OCI-LY7 (cell line): ENCODE data around the gene GLIPR2. TPM values are rescaled to one million over a fixed set of nuclear protein-coding genes. Genes with fewer than 3 reads are reported as not detected.

Experiments used
- BruUV-seq: library from RNA; stranded (reverse); fragments of 400-500 nt; replicated peaks from 2 replicates; lab custom pipeline; 2021; lab: Mats Ljungman, UMichigan
- CTCF ChIA-PET: fragments of 300-600 bp; sonication (Branson Sonifier 250); formaldehyde crosslinking; loops from one replicate; lab custom pipeline; 2022; ENCODE audit warnings: antibody characterized with exemption; ENCODE audit not compliant: unreplicated experiment; lab: Charles Lee
- POLR2A ChIA-PET: fragments of 300-600 bp; sonication (Branson Sonifier 250); formaldehyde crosslinking; loops from one replicate; lab custom pipeline; 2022; ENCODE audit warnings: antibody characterized with exemption; lab: Charles Lee
- DNase-seq: peaks from one replicate; pipeline ENCODE4 v3.0.0-alpha.2; 2015; ENCODE audit warnings: low spot score
- H2AFZ ChIP-seq: fragments of 200-600 bp; sonication (generic), shearing (Covaris generic); 2 replicates; pipeline ENCODE4 v1.6.1; 2014; ENCODE audit warnings: mild to moderate bottlenecking, antibody characterized with exemption, low read length, moderate library complexity
- H3K27ac ChIP-seq: fragments of 200-600 bp; sonication (generic); 2 replicates; pipeline ENCODE4 v1.5.1; 2014; ENCODE audit warnings: mixed run types, low read depth, mild to moderate bottlenecking, moderate library complexity, low read length, inconsistent platforms; ENCODE audit not compliant: poor library complexity, severe bottlenecking
- H3K36me3 ChIP-seq: fragments of 200-600 bp; sonication (generic); 2 replicates; pipeline ENCODE4 v1.6.1; 2014; ENCODE audit warnings: mild to moderate bottlenecking, antibody characterized with exemption, low read length, moderate library complexity, mixed read lengths; ENCODE audit not compliant: insufficient read depth
- H3K4me1 ChIP-seq: fragments of 200-600 bp; sonication (generic); 2 replicates; pipeline ENCODE4 v1.5.1; 2014; ENCODE audit warnings: mild to moderate bottlenecking, low read length; ENCODE audit not compliant: insufficient read depth, poor library complexity, severe bottlenecking
- H3K4me2 ChIP-seq: fragments of 200-600 bp; sonication (generic); 2 replicates; pipeline ENCODE4 v1.6.1; 2014; ENCODE audit warnings: mild to moderate bottlenecking, low read length
- H3K4me3 ChIP-seq: fragments of 200-600 bp; sonication (generic); 2 replicates; pipeline ENCODE4 v1.5.1; 2014; ENCODE audit warnings: mild to moderate bottlenecking, low read depth, low read length; ENCODE audit not compliant: poor library complexity, severe bottlenecking
- H3K79me2 ChIP-seq: fragments of 200-600 bp; sonication (generic); 2 replicates; pipeline ENCODE4 v1.6.1; 2016; ENCODE audit warnings: low read depth, mild to moderate bottlenecking, low read length, moderate library complexity, mixed read lengths; ENCODE audit not compliant: insufficient read depth
- H3K9me2 ChIP-seq: fragments of 200-600 bp; sonication (generic); 2 replicates; pipeline ENCODE4 v1.6.1; 2016; ENCODE audit warnings: mild to moderate bottlenecking, low read length, mixed read lengths; ENCODE audit not compliant: insufficient read depth
- H3K9me3 ChIP-seq: fragments of 200-600 bp; sonication (generic); 2 replicates; pipeline ENCODE4 v1.6.1; 2014; ENCODE audit warnings: mild to moderate bottlenecking, mixed run types, low read length, mixed read lengths
- H4K20me1 ChIP-seq: fragments of 200-600 bp; sonication (generic); 2 replicates; pipeline ENCODE4 v1.6.1; 2014; ENCODE audit warnings: mild to moderate bottlenecking, antibody characterized with exemption, low read length, moderate library complexity, mixed read lengths; ENCODE audit not compliant: insufficient read depth
- EZH2phosphoT487 ChIP-seq: fragments of 200-600 bp; sonication (generic); IDR thresholded peaks from 2 replicates; pipeline ENCODE4 v1.6.1; 2018; ENCODE audit warnings: low read depth, borderline replicate concordance, mild to moderate bottlenecking, mixed run types, antibody characterized with exemption, low read length, moderate library complexity, mixed read lengths
- intact Hi-C: fragments of 100-400 bp; cut with micrococcal nuclease; formaldehyde crosslinking; loops from one replicate; pipeline ENCODE4 v1.10.0; 2022; ENCODE audit not compliant: unreplicated experiment
- total RNA-seq, 2 experiments: library from RNA; depleted of rRNA in 1 of 2; stranded (reverse); fragments of >200 nt in 1 of 2; shearing (Covaris generic) in 1 of 2; gene quantifications; 2 replicates each; pipeline ENCODE4 v1.2.3, GENCODE V29; 2014 to 2022
- TF ChIP-seq, protein P1 (sequence below): fragments of 200-600 bp; sonication (generic); conservative IDR thresholded peaks from 2 replicates; pipeline ENCODE4 v1.5.1; 2014; ENCODE audit warnings: mild to moderate bottlenecking, antibody characterized with exemption, low read length, moderate library complexity, mixed read lengths

The GLIPR2 gene
- total RNA-seq, 2 experiments from 2014 or later: not detected

- intact Hi-C loops: loop anchor here (10.0 kb wide), 1 partner anchor 134 kb away; the partner anchor contains the start of gene RECK
- H2AFZ ChIP-seq: no peak within 1 kb of the TSS
- POLR2A ChIA-PET: no interaction called here
- H3K4me3 ChIP-seq: no peak within 1 kb of the TSS
- TF ChIP-seq, protein P1, sequence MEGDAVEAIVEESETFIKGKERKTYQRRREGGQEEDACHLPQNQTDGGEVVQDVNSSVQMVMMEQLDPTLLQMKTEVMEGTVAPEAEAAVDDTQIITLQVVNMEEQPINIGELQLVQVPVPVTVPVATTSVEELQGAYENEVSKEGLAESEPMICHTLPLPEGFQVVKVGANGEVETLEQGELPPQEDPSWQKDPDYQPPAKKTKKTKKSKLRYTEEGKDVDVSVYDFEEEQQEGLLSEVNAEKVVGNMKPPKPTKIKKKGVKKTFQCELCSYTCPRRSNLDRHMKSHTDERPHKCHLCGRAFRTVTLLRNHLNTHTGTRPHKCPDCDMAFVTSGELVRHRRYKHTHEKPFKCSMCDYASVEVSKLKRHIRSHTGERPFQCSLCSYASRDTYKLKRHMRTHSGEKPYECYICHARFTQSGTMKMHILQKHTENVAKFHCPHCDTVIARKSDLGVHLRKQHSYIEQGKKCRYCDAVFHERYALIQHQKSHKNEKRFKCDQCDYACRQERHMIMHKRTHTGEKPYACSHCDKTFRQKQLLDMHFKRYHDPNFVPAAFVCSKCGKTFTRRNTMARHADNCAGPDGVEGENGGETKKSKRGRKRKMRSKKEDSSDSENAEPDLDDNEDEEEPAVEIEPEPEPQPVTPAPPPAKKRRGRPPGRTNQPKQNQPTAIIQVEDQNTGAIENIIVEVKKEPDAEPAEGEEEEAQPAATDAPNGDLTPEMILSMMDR: no peak
- TF ChIP-seq EZH2phosphoT487: no peak
- no peaks in the 10 kb centered on the region for H3K79me2 ChIP-seq
- no TSS peak for BruUV-seq
- no peaks in the 10 kb centered on the region for H3K36me3 ChIP-seq
- H3K9me2 ChIP-seq: no peaks in the 10 kb centered on the region
- CTCF ChIA-PET: no interaction called here
- no peak for DNase-seq
- no peaks in the 10 kb centered on the region for H3K9me3 ChIP-seq
- H3K4me2 ChIP-seq: no peak within 1 kb of the TSS
- peaks cover 3% of the 10 kb centered on the region for H3K4me1 ChIP-seq
- H3K27ac ChIP-seq: no peak within 1 kb of the TSS
- no peaks in the 10 kb centered on the region for H4K20me1 ChIP-seq
Measured at GRCh38 chr9:36169166-36169565, 32.6 kb downstream of the GLIPR2 start, which contains the start of gene CCIN. CCIN (plus strand) TSS chr9:36169388; CDS start chr9:36169503, 115 bp downstream.

GRCh38 chr9:36169708-36170107 is 33.2 kb downstream of the GLIPR2 start:
- no peaks in the 10 kb centered on the region for H4K20me1 ChIP-seq
- intact Hi-C loops: loop anchor here (10.0 kb wide), 1 partner anchor 135 kb away; the partner anchor contains the start of gene RECK
- H2AFZ ChIP-seq: no peak overlapping the region
- H3K4me2 ChIP-seq: no peak overlapping the region
- no peak overlapping the region for H3K4me3 ChIP-seq
- no peak for DNase-seq
- no peaks in the 10 kb centered on the region for H3K36me3 ChIP-seq
- CTCF ChIA-PET: no interaction called here
- H3K9me3 ChIP-seq: no peaks in the 10 kb centered on the region
- TF ChIP-seq EZH2phosphoT487: no peak
- TF ChIP-seq, protein P1: no peak
- peaks cover 3% of the 10 kb centered on the region for H3K4me1 ChIP-seq
- POLR2A ChIA-PET: interaction anchor here (0.6 kb wide), 1 partner anchor 1593 kb away, joined by 4 read pairs; no protein-coding TSS in a partner anchor
- BruUV-seq: no TSS peak
- no peaks in the 10 kb centered on the region for H3K79me2 ChIP-seq
- no peak overlapping the region for H3K27ac ChIP-seq
- no peaks in the 10 kb centered on the region for H3K9me2 ChIP-seq

DNA sequence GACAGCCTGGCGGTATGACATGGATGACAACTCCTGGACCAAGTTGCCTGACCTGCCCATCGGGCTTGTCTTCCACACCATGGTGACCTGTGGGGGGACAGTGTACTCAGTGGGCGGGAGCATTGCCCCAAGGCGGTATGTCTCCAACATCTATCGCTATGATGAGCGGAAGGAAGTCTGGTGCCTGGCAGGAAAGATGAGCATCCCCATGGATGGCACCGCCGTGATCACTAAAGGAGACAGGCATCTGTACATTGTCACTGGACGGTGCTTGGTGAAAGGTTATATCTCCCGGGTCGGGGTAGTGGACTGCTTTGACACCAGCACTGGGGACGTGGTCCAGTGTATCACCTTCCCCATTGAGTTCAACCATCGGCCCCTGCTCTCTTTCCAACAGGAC is 34.0 kb downstream of the GLIPR2 start:
- Histone ChIP-seq H4K20me1 (no peaks in the 10 kb centered on the region), H3K9me2 (no peaks in the 10 kb centered on the region), H3K36me3 (no peaks in the 10 kb centered on the region), H3K27ac (no peak overlapping the region), H3K4me3 (no peak overlapping the region), H3K4me1 (peaks cover 3% of the 10 kb centered on the region), H3K4me2 (no peak overlapping the region), H3K79me2 (no peaks in the 10 kb centered on the region), H2AFZ (no peak overlapping the region), H3K9me3 (no peaks in the 10 kb centered on the region)
- DNase-seq: no peak
- no TSS peak for BruUV-seq
- ChIA-PET CTCF (no interaction called here), POLR2A (no interaction called here)
- TF ChIP-seq, protein P1: no peak
- no peak for TF ChIP-seq EZH2phosphoT487
- intact Hi-C loops: no loop called here
